IMR-90 (cell line): ENCODE measurements around the gene FOXP1. TPM values are rescaled to one million over a fixed set of nuclear protein-coding genes. Genes with fewer than 3 reads are reported as not detected.

Experiments
- ATAC-seq: fragments of 200-7000 bp; cut with Tn5 transposase; 2 replicates; pipeline ENCODE4 v1.9.1; 2020; ENCODE audit warnings: low read depth, mild to moderate bottlenecking, moderate library complexity
- BruUV-seq: library from RNA; stranded (reverse); fragments of 400-500 nt; replicated peaks from 2 replicates; lab custom pipeline; 2021; lab: Mats Ljungman, UMichigan
- CTCF ChIA-PET: fragments of 300-600 bp; formaldehyde crosslinking; extraction: SDS; loops from one replicate; lab custom pipeline; 2021; ENCODE audit warnings: antibody characterized with exemption; lab: Yijun Ruan, JAX
- POLR2A ChIA-PET: fragments of 300-600 bp; sonication (Branson Sonifier 250); formaldehyde crosslinking; loops from one replicate; lab custom pipeline; 2022; ENCODE audit warnings: antibody characterized with exemption; ENCODE audit not compliant: unreplicated experiment; lab: Charles Lee
- DNase-seq: peaks from one replicate; pipeline ENCODE4 v3.0.0; 2013
- H2AFZ ChIP-seq: replicated peaks from 2 replicates; pipeline ENCODE3; 2013; ENCODE audit warnings: low read length, mild to moderate bottlenecking; ENCODE audit not compliant: poor library complexity
- H2AK5ac ChIP-seq: 2 replicates; pipeline ENCODE4 v1.6.1; 2013; ENCODE audit warnings: low read depth, low read length, inconsistent platforms
- H2AK9ac ChIP-seq: replicated peaks from 2 replicates; pipeline ENCODE3; 2013; ENCODE audit warnings: mild to moderate bottlenecking, low read depth, low read length, moderate library complexity; ENCODE audit not compliant: poor library complexity
- H2BK120ac ChIP-seq: 2 replicates; pipeline ENCODE4 v1.6.1; 2013; ENCODE audit warnings: low read depth, low read length, inconsistent platforms
- H2BK15ac ChIP-seq: 3 replicates; pipeline ENCODE4 v1.6.1; 2013; ENCODE audit warnings: low read depth, low read length, inconsistent platforms
- H2BK20ac ChIP-seq: 2 replicates; pipeline ENCODE4 v1.6.1; 2013; ENCODE audit warnings: low read depth, mild to moderate bottlenecking, inconsistent platforms, low read length, moderate library complexity
- H2BK5ac ChIP-seq: 2 replicates; pipeline ENCODE4 v1.6.1; 2013; ENCODE audit warnings: mild to moderate bottlenecking, low read depth, low read length, inconsistent platforms; ENCODE audit not compliant: poor library complexity, severe bottlenecking
- H3K14ac ChIP-seq: replicated peaks from 2 replicates; pipeline ENCODE4 v1.6.1; 2013; ENCODE audit warnings: low read depth, low read length, inconsistent platforms
- H3K18ac ChIP-seq: 2 replicates; pipeline ENCODE4 v1.6.1; 2013; ENCODE audit warnings: low read depth, low read length, control low read depth
- H3K23ac ChIP-seq: 2 replicates; pipeline ENCODE4 v1.6.1; 2013; ENCODE audit warnings: low read depth, low read length, inconsistent platforms
- H3K27ac ChIP-seq: 2 replicates; pipeline ENCODE4 v1.5.1; 2013; ENCODE audit warnings: mild to moderate bottlenecking, control low read depth, low read length; ENCODE audit not compliant: insufficient read depth
- H3K27me3 ChIP-seq: 2 replicates; pipeline ENCODE4 v1.6.1; 2013; ENCODE audit warnings: low read length; ENCODE audit not compliant: control insufficient read depth, insufficient read depth
- H3K36me3 ChIP-seq: 2 replicates; pipeline ENCODE4 v1.6.1; 2013; ENCODE audit warnings: low read length, mixed read lengths; ENCODE audit not compliant: control insufficient read depth, insufficient read depth
- H3K4ac ChIP-seq: 2 replicates; pipeline ENCODE4 v1.6.1; 2013; ENCODE audit warnings: low read depth, low read length, inconsistent platforms
- H3K4me1 ChIP-seq: 2 replicates; pipeline ENCODE4 v1.6.1; 2013; ENCODE audit warnings: low read length, mixed read lengths; ENCODE audit not compliant: control insufficient read depth, insufficient read depth
- H3K4me2 ChIP-seq: 2 replicates; pipeline ENCODE4 v1.6.1; 2013; ENCODE audit warnings: low read depth, mild to moderate bottlenecking, control low read depth, low read length, moderate library complexity
- H3K4me3 ChIP-seq: 2 replicates; pipeline ENCODE4 v1.5.1; 2013; ENCODE audit warnings: low read depth, mild to moderate bottlenecking, control low read depth, low read length, moderate library complexity; ENCODE audit not compliant: insufficient read depth
- H3K56ac ChIP-seq: 2 replicates; pipeline ENCODE4 v1.6.1; 2013; ENCODE audit warnings: low read length, inconsistent platforms; ENCODE audit not compliant: insufficient read depth; ENCODE audit errors: extremely low read depth
- H3K79me1 ChIP-seq, 2 experiments: 2 replicates each; pipeline ENCODE4 v1.6.1; 2013; ENCODE audit warnings: low read length in 2 of 2, inconsistent platforms in 1 of 2, low read depth in 1 of 2
- H3K9ac ChIP-seq: 2 replicates; pipeline ENCODE4 v1.6.1; 2013; ENCODE audit warnings: low read depth, low read length, control low read depth
- H3K9me1 ChIP-seq: 2 replicates; pipeline ENCODE4 v1.6.1; 2013; ENCODE audit warnings: low read length, inconsistent platforms; ENCODE audit not compliant: insufficient read depth
- H3K9me3 ChIP-seq: 2 replicates; pipeline ENCODE4 v1.6.1; 2013; ENCODE audit warnings: low read length; ENCODE audit not compliant: control insufficient read depth, insufficient read depth
- H4K20me1 ChIP-seq: 2 replicates; pipeline ENCODE4 v1.6.1; 2013; ENCODE audit warnings: low read length, inconsistent platforms; ENCODE audit not compliant: insufficient read depth
- H4K5ac ChIP-seq: 2 replicates; pipeline ENCODE4 v1.6.1; 2013; ENCODE audit warnings: mild to moderate bottlenecking, low read depth, low read length, control low read depth
- H4K8ac ChIP-seq, 2 experiments: 2 replicates each; pipeline ENCODE4 v1.6.1; 2013; ENCODE audit warnings: low read depth in 2 of 2, low read length in 2 of 2, control low read depth in 1 of 2, inconsistent platforms in 1 of 2
- H4K91ac ChIP-seq: 2 replicates; pipeline ENCODE4 v1.6.1; 2013; ENCODE audit warnings: low read depth, low read length, inconsistent platforms; ENCODE audit not compliant: insufficient read depth
- BHLHE40 ChIP-seq: fragments of 150-350 bp; IDR thresholded peaks from 2 replicates; pipeline ENCODE4 v1.6.1; 2016; ENCODE audit warnings: mild to moderate bottlenecking, low read depth, low read length
- CEBPB ChIP-seq: IDR thresholded peaks from 2 replicates; pipeline ENCODE4 v1.6.1; 2012; ENCODE audit warnings: low read depth, low read length, improper control_type of control experiment
- CHD1 ChIP-seq: IDR thresholded peaks from 2 replicates; pipeline ENCODE4 v1.6.1; 2012; ENCODE audit warnings: low read depth, low read length, improper control_type of control experiment
- CTCF ChIP-seq: conservative IDR thresholded peaks from 2 replicates; pipeline ENCODE4 v1.5.1; 2012; ENCODE audit warnings: mild to moderate bottlenecking, low read depth, low read length, improper control_type of control experiment
- FOS ChIP-seq: fragments of 150-350 bp; IDR thresholded peaks from 2 replicates; pipeline ENCODE4 v1.6.1; 2016; ENCODE audit warnings: low read depth, low read length
- MAFK ChIP-seq: IDR thresholded peaks from 2 replicates; pipeline ENCODE4 v1.6.1; 2012; ENCODE audit warnings: low read depth, low read length, improper control_type of control experiment
- MAZ ChIP-seq: IDR thresholded peaks from 2 replicates; pipeline ENCODE4 v1.6.1; 2012; ENCODE audit warnings: low read depth, mild to moderate bottlenecking, low read length, improper control_type of control experiment, moderate library complexity, borderline replicate concordance
- MXI1 ChIP-seq: IDR thresholded peaks from 2 replicates; pipeline ENCODE4 v1.6.1; 2012; ENCODE audit warnings: low read depth, mild to moderate bottlenecking, low read length, moderate library complexity, borderline replicate concordance
- NFE2L2 ChIP-seq: fragments of 150-350 bp; IDR thresholded peaks from 2 replicates; pipeline ENCODE4 v1.6.1; 2016; ENCODE audit warnings: low read depth, mild to moderate bottlenecking, low read length
- POLR2A ChIP-seq: IDR thresholded peaks from 2 replicates; pipeline ENCODE4 v1.6.1; 2012; ENCODE audit warnings: mild to moderate bottlenecking, low read depth, low read length
- RAD21 ChIP-seq: IDR thresholded peaks from 2 replicates; pipeline ENCODE4 v1.6.1; 2012; ENCODE audit warnings: low read length, improper control_type of control experiment
- RCOR1 ChIP-seq: IDR thresholded peaks from 2 replicates; pipeline ENCODE4 v1.6.1; 2012; ENCODE audit warnings: mild to moderate bottlenecking, low read length, improper control_type of control experiment; ENCODE audit not compliant: insufficient replicate concordance
- RFX5 ChIP-seq: IDR thresholded peaks from 2 replicates; pipeline ENCODE4 v1.8.0; 2012; ENCODE audit warnings: low read depth, mild to moderate bottlenecking, low read length, moderate library complexity
- SMC3 ChIP-seq: fragments of 150-350 bp; IDR thresholded peaks from 2 replicates; pipeline ENCODE4 v1.6.1; 2016; ENCODE audit warnings: low read depth, mild to moderate bottlenecking, antibody characterized with exemption, low read length, moderate library complexity
- WGBS, 2 experiments: methylation state at CpG; one replicate each; pipeline versions ENCODE4 v1.1.5 to v1.1.7; 2013; ENCODE audit warnings: missing lambda C conversion rate in 2 of 2; ENCODE audit not compliant: insufficient read length in 1 of 2; ENCODE audit errors: extremely low coverage in 2 of 2; 5-methylcytosine and 5-hydroxymethylcytosine counted together
- dilution Hi-C: fragments of 300-500 bp; cut with HindIII; formaldehyde crosslinking; loops from one replicate; pipeline ENCODE4 v1.14.3; 2018; ENCODE audit warnings: low sequenced_read_pairs; ENCODE audit not compliant: unreplicated experiment
- in situ Hi-C: fragments of 300-500 bp; cut with MboI; formaldehyde crosslinking; loops from 3 replicates; pipeline ENCODE4 v1.14.3; 2019; ENCODE audit warnings: low sequenced_read_pairs, inconsistent platforms, mixed read lengths
- intact Hi-C: fragments of 100-400 bp; cut with micrococcal nuclease; formaldehyde crosslinking; loops from 2 replicates; pipeline ENCODE4 v1.10.0; 2022
- polyA plus RNA-seq, 3 experiments: library from polyadenylated mRNA; depleted of rRNA; stranded (reverse); fragments of >200 nt; gene quantifications; 2 replicates each; pipeline ENCODE4 v1.2.3, GENCODE V29; 2012; ENCODE audit warnings: low replicate concordance in 1 of 3
- total RNA-seq: library from RNA; depleted of rRNA; stranded (reverse); fragments of >200 nt; gene quantifications from 2 replicates; pipeline ENCODE4 v1.2.3, GENCODE V29; 2012
- TF ChIP-seq, protein P1 (sequence below): fragments of 150-350 bp; IDR thresholded peaks from 2 replicates; pipeline ENCODE4 v1.6.1; 2017; ENCODE audit warnings: mild to moderate bottlenecking, antibody characterized with exemption, low read length, low read depth
- TF ChIP-seq, protein P2 (sequence below): fragments of 150-350 bp; IDR thresholded peaks from 2 replicates; pipeline ENCODE4 v1.6.1; 2016; ENCODE audit warnings: low read depth, mild to moderate bottlenecking, low read length, moderate library complexity, borderline replicate concordance

The FOXP1 gene
- total and polyA plus RNA-seq, 2 of the 4 experiments (the other 2 are of a cell fraction), result 37.0 to 132 TPM

DNA sequence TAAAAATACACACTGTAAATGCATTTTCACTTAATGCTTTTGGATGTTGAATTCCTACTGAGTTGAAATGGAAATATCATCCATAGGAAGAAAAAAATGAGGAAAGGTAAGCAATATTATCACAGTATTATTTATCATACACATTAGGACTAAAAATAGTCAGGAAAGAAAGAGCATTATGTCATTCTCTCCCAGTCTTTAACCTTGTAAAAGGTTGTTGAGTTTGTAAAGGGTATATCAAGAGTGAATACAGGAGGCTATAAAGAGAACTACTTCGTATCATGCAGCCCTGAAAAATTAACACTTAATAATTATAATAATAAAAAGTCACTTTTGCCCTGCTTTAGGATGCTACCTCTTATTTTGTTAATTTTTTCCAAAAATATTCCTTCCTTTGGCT, 395.8 kb downstream of the FOXP1 start:
- WGBS, 2 experiments, result no CpG with 5 or more reads among the region's 1 CpG
- no peak overlapping the region for H3K14ac ChIP-seq
- H3K27ac ChIP-seq, result no peak overlapping the region
- no TSS peak for BruUV-seq
- no peak overlapping the region for H3K4me3 ChIP-seq
- ChIA-PET CTCF (no interaction called here), POLR2A (no interaction called here)
- H4K8ac ChIP-seq, result no peak overlapping the region
- H3K27me3 ChIP-seq, result no peaks in the 10 kb centered on the region
- H2BK120ac ChIP-seq, result no peak overlapping the region
- no peak overlapping the region for H2AFZ ChIP-seq
- H3K9ac ChIP-seq, result no peak overlapping the region
- H2AK9ac ChIP-seq, result no peak overlapping the region
- H3K18ac ChIP-seq, result no peak overlapping the region
- H3K79me1 ChIP-seq, result peaks cover 4 to 13% of the 10 kb centered on the region in 2 experiments
- dilution Hi-C loops, result no loop called here
- in situ Hi-C loops, result no loop called here
- H2BK5ac ChIP-seq, result no peak overlapping the region
- H4K20me1 ChIP-seq, result no peaks in the 10 kb centered on the region
- H3K36me3 ChIP-seq, result no peaks in the 10 kb centered on the region
- no peak overlapping the region for H2BK15ac ChIP-seq
- H2BK20ac ChIP-seq, result no peak overlapping the region
- H3K4me1 ChIP-seq, result peaks cover 5% of the 10 kb centered on the region
- H3K9me1 ChIP-seq, result no peaks in the 10 kb centered on the region
- no peak for DNase-seq
- no peak overlapping the region for H2AK5ac ChIP-seq
- no peak for ATAC-seq
- no peak overlapping the region for H3K4me2 ChIP-seq
- no peaks in the 10 kb centered on the region for H3K9me3 ChIP-seq
- no peak overlapping the region for H4K91ac ChIP-seq
- no peak overlapping the region for H4K5ac ChIP-seq
- H3K23ac ChIP-seq, result no peak overlapping the region
- no peak overlapping the region for H3K56ac ChIP-seq
- no peak for TF ChIP-seq CEBPB
- TF ChIP-seq MAZ, result no peak
- TF ChIP-seq, protein P1, sequence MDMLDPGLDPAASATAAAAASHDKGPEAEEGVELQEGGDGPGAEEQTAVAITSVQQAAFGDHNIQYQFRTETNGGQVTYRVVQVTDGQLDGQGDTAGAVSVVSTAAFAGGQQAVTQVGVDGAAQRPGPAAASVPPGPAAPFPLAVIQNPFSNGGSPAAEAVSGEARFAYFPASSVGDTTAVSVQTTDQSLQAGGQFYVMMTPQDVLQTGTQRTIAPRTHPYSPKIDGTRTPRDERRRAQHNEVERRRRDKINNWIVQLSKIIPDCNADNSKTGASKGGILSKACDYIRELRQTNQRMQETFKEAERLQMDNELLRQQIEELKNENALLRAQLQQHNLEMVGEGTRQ, result no peak
- TF ChIP-seq MXI1, result no peak
- TF ChIP-seq CHD1, result no peak
- no peak for TF ChIP-seq RAD21
- TF ChIP-seq MAFK, result no peak
- TF ChIP-seq SMC3, result no peak
- TF ChIP-seq NFE2L2, result no peak
- no peak for TF ChIP-seq FOS
- no peak for TF ChIP-seq POLR2A
- TF ChIP-seq RFX5, result no peak
- TF ChIP-seq, protein P2, sequence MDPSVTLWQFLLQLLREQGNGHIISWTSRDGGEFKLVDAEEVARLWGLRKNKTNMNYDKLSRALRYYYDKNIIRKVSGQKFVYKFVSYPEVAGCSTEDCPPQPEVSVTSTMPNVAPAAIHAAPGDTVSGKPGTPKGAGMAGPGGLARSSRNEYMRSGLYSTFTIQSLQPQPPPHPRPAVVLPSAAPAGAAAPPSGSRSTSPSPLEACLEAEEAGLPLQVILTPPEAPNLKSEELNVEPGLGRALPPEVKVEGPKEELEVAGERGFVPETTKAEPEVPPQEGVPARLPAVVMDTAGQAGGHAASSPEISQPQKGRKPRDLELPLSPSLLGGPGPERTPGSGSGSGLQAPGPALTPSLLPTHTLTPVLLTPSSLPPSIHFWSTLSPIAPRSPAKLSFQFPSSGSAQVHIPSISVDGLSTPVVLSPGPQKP, result no peak
- TF ChIP-seq BHLHE40, result no peak
- no peak for TF ChIP-seq CTCF
- no peak for TF ChIP-seq RCOR1
- intact Hi-C loops, result no loop called here
- no peak overlapping the region for H3K4ac ChIP-seq
